ENCODE measurements around the gene OTOA. TPM values are rescaled to one million over a fixed set of nuclear protein-coding genes. Genes with fewer than 3 reads are reported as not detected.

Gene OTOA
- under 0.01 TPM in 1 of 2 replicates, not detected in the other for total RNA-seq

DNA sequence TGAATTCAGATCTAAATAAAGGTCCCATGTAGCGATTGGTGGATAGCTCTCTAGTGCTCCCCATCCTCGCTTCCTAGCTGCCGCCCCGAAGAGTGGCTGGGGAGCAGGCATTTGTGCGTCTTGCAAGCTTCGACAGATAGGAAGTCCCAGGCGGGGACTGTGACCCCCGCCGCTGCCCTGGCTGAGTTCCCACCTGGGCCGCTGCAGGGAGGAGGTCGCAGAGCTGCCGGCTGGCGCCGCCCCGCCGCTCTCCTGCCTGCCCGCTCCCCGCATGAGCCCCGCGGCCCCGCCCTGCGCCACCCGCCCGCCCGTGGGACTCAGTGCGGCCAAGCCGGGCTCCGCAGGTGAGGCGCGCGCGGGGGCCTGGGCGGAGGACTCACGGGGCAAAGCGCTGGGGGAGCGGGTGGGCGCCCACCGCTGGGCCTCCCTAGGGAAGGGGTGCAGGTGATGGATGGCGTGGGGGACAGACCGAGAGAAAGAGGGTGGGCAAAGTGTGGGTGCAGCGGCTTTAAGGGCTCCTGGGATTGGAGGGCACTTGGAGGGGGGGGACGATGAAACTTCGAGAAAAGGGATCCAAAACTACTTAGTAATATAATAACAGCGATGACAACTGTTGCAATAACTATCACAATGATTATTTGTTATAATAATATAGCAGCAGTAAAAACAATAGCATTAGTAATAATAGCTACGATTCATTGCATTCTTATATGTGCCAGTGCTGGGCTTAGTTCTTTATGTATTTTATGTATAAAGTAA lies at the start of gene OTOA:
Gene OTOA, plus strand, starts transcription at position 80 of the 759 bp plus-strand sequence. CDS start 14,547 bp downstream, outside the sequence.

DNA sequence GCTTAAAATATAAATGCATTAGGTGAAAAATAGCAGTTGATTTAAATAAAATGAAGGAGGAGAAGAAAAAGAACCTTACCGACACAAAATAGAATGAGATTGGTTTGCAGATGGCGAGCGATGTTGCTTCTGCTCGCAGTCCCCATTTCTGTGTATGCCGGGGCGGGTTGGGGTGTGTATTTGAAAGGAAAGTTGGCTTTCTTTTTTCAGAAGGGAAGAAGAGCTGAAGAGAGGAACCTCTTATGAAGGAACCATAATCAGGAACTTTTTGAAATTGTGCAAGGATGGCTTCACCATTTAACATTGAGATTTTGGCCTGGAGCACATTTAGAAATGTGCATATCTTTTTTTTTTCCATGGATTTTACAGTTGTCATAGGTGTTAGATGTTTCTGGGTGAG lies 11.3 kb upstream of the OTOA start, which contains the start of gene IGSF6:
Gene IGSF6, minus strand, starts transcription at position 156 of the 400 bp plus-strand sequence. Its CDS starts 10 bp downstream, at position 146.

Other genes starting within 250 kb of the OTOA start
- 115 and 182 TPM in 2 replicates for gene METTL9, start 64.4 kb upstream of the OTOA start, total RNA-seq
- not detected in 2 replicates for gene IGSF6, start 11.4 kb upstream of the OTOA start, total RNA-seq
- gene NPIPB4, start 193.8 kb downstream of the OTOA start, total RNA-seq: 11.9 and 17.9 TPM in 2 replicates